Astrocyte (in vitro differentiated cells and primary cell): Measurements from ENCODE around the gene PIBF1. TPM values are rescaled to one million over a fixed set of nuclear protein-coding genes. Genes with fewer than 3 reads are reported as not detected.

ENCODE experiments used
- DNase-seq: peaks from one replicate; pipeline ENCODE4 v3.0.0-alpha.2; 2010; ENCODE audit warnings: low read depth
- FAIRE-seq: peaks from 2 replicates; lab custom pipeline; 2011; peaks lifted over from hg19 to GRCh38; lab: Jason Lieb, UNC
- H2AFZ ChIP-seq: 2 replicates; pipeline ENCODE4 v1.6.0; 2012; ENCODE audit warnings: low read depth, low read length, inconsistent platforms
- H3K27ac ChIP-seq: 2 replicates; pipeline ENCODE4 v1.5.1; 2011; ENCODE audit warnings: low read depth, low read length, inconsistent platforms
- H3K27me3 ChIP-seq: 2 replicates; pipeline ENCODE4 v1.6.0; 2011; ENCODE audit warnings: low read length, inconsistent platforms; ENCODE audit not compliant: insufficient read depth
- H3K36me3 ChIP-seq: 2 replicates; pipeline ENCODE4 v1.5.1; 2011; ENCODE audit warnings: low read length, inconsistent platforms; ENCODE audit not compliant: insufficient read depth
- H3K4me1 ChIP-seq: 2 replicates; pipeline ENCODE4 v1.5.1; 2011; ENCODE audit warnings: low read length, inconsistent platforms; ENCODE audit not compliant: insufficient read depth
- H3K4me2 ChIP-seq: 2 replicates; pipeline ENCODE4 v1.6.0; 2012; ENCODE audit warnings: low read length, inconsistent platforms
- H3K4me3 ChIP-seq: 2 replicates; pipeline ENCODE4 v1.5.1; 2011; ENCODE audit warnings: low read depth, mild to moderate bottlenecking, low read length, inconsistent platforms; ENCODE audit not compliant: insufficient read depth
- H3K79me2 ChIP-seq: 2 replicates; pipeline ENCODE4 v1.6.0; 2012; ENCODE audit warnings: mild to moderate bottlenecking, low read length, inconsistent platforms; ENCODE audit not compliant: insufficient read depth
- H3K9ac ChIP-seq: 2 replicates; pipeline ENCODE4 v1.6.0; 2012; ENCODE audit warnings: mild to moderate bottlenecking, low read length, inconsistent platforms
- H3K9me3 ChIP-seq: 2 replicates; pipeline ENCODE4 v1.5.1; 2012; ENCODE audit warnings: low read depth, mild to moderate bottlenecking, low read length, inconsistent platforms; ENCODE audit not compliant: insufficient read depth
- H4K20me1 ChIP-seq: 2 replicates; pipeline ENCODE4 v1.6.0; 2012; ENCODE audit warnings: low read length, inconsistent platforms; ENCODE audit not compliant: insufficient read depth
- H3K27ac Mint-ChIP-seq: one replicate; pipeline ENCODE4 v1.8.0; 2021; ENCODE audit warnings: mild to moderate bottlenecking, mixed read lengths; ENCODE audit not compliant: unreplicated experiment
- H3K27me3 Mint-ChIP-seq: one replicate; pipeline ENCODE4 v1.8.0; 2021; ENCODE audit warnings: low read depth, mixed read lengths; ENCODE audit not compliant: unreplicated experiment
- H3K36me3 Mint-ChIP-seq: one replicate; pipeline ENCODE4 v1.8.0; 2021; ENCODE audit warnings: low read depth, mixed read lengths; ENCODE audit not compliant: unreplicated experiment
- H3K4me1 Mint-ChIP-seq: one replicate; pipeline ENCODE4 v1.8.0; 2021; ENCODE audit warnings: low read depth, mixed read lengths; ENCODE audit not compliant: unreplicated experiment
- H3K4me3 Mint-ChIP-seq: one replicate; pipeline ENCODE4 v1.8.0; 2021; ENCODE audit warnings: mild to moderate bottlenecking, moderate library complexity, mixed read lengths; ENCODE audit not compliant: unreplicated experiment
- H3K9me3 Mint-ChIP-seq: one replicate; pipeline ENCODE4 v1.8.0; 2021; ENCODE audit warnings: mild to moderate bottlenecking, mixed read lengths; ENCODE audit not compliant: unreplicated experiment
- CTCF ChIP-seq: IDR thresholded peaks from 2 replicates; pipeline ENCODE4 v1.5.1; 2011; ENCODE audit warnings: low read depth, mild to moderate bottlenecking, inconsistent platforms, low read length, moderate library complexity; ENCODE audit not compliant: insufficient read depth
- EZH2 ChIP-seq: IDR thresholded peaks from 2 replicates; pipeline ENCODE4 v1.6.1; 2012; ENCODE audit warnings: mild to moderate bottlenecking, low read length, inconsistent platforms; ENCODE audit not compliant: insufficient read depth
- total RNA-seq: library from RNA; stranded (reverse); gene quantifications from 2 replicates; pipeline ENCODE4 v1.2.1, GENCODE V29; 2021

Gene PIBF1
- total RNA-seq, 1 donor from 2014 or later = 19.3 TPM

GRCh38 chr13:73065665-73066340 is 283.9 kb downstream of the PIBF1 start:
- peaks cover 29% of the 10 kb centered on the region for H3K79me2 ChIP-seq
- peaks cover 11% of the 10 kb centered on the region for H3K4me1 Mint-ChIP-seq
- TF ChIP-seq CTCF (no peak), EZH2 (no peak)

More at GRCh38 chr13:73065665-73066340, 283.9 kb downstream of the PIBF1 start:
- peaks cover 13% of the 10 kb centered on the region for H4K20me1 ChIP-seq
- H3K27me3 ChIP-seq = no peaks in the 10 kb centered on the region
- no peak overlapping the region for H2AFZ ChIP-seq
- no peak overlapping the region for H3K27ac Mint-ChIP-seq
- no peak overlapping the region for H3K4me3 Mint-ChIP-seq
- H3K4me2 ChIP-seq = no peak overlapping the region
- peaks cover 20% of the 10 kb centered on the region for H3K36me3 ChIP-seq
- H3K27me3 Mint-ChIP-seq = no peaks in the 10 kb centered on the region
- no peaks in the 10 kb centered on the region for H3K9me3 Mint-ChIP-seq
- DNase-seq (no peak), FAIRE-seq (no peak)
- H3K9me3 ChIP-seq = no peaks in the 10 kb centered on the region
- no peaks in the 10 kb centered on the region for H3K4me1 ChIP-seq
- H3K36me3 Mint-ChIP-seq = peaks cover 4% of the 10 kb centered on the region
- no peak overlapping the region for H3K27ac ChIP-seq
- no peak overlapping the region for H3K9ac ChIP-seq
- no peak overlapping the region for H3K4me3 ChIP-seq

Other genes with a start within 250 kb of the PIBF1 start
- gene MZT1, start 54.5 kb upstream of the PIBF1 start, total RNA-seq = 12.0 and 13.5 TPM in 2 replicates
- 3.3 and 4.8 TPM in 2 replicates for gene BORA, start 54.2 kb upstream of the PIBF1 start, total RNA-seq
- gene DIS3, start 233 bp upstream of the PIBF1 start, total RNA-seq = 41.8 and 42.1 TPM in 2 replicates